Urothelium cell line (cell line): Measurements from ENCODE around the gene SYT15.
"Not testable (repeated sequence)": the region's sequence is repeated elsewhere in the genome, so short reads cannot be mapped to it uniquely, and the experiment has no call there.

Experiments used
- DNase-seq: peaks from one replicate; pipeline ENCODE4 v3.0.0; 2011; ENCODE audit warnings: low spot score, mixed read lengths
- FAIRE-seq: peaks from 2 replicates; lab custom pipeline; 2011; peaks lifted over from hg19 to GRCh38; lab: Jason Lieb, UNC

Gene SYT15

GRCh38 chr10:46578474-46579178 is at the start of gene SYT15:
Gene SYT15, plus strand, starts transcription at chr10:46579128. Its CDS starts 41 bp downstream, at chr10:46579169.
- not testable (repeated sequence) for DNase-seq, FAIRE-seq

GRCh38 chr10:46529742-46530141 is 49.2 kb upstream of the SYT15 start:
- not testable (repeated sequence) for DNase-seq, FAIRE-seq

DNA sequence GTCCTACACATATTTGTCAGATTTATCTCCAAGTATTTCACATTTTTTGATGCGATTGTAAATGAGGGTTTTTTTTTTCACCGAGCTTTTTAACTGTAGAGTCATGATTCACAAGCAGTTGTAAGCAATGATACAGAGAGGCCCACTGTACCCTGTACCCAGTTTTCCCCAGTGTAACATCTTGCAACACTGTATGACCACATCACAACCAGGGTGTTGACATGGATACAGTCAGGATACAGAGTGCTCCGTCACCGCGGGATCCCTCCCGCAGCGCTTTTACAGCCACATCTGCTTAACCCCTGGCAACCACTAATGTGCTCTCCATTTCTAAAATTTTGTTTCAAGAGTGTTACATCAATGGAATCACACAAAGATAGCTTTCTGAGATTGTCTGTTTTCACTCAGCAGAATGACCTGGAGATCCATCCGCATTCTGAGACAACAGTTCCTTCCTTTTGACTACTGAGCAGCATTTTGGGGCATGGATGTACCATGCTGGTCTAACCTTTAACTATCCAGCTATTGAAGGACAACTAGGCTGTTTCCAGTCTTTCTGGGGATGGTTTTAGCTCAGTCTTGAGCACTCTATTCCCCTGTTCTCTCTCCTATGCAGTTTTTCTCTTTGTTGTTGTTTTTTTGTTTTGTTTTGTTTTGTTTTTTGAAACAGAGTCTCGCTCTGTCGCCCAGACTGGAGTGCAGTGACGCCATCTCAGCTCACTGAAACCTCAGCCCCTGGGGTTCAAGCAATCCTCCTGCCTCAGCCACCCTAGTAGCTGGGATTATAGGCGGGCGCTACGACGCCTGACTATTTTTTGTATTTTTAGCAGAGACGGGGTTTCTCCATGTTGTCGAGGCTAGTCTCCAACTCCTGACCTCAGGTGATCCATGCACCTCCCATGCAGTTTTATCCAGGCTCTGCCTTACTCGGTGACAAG is 48.4 kb upstream of the SYT15 start:
- DNase-seq (no peak), FAIRE-seq (no peak)

GRCh38 chr10:46532256-46532655 is 46.7 kb upstream of the SYT15 start:
- not testable (repeated sequence) for DNase-seq, FAIRE-seq

GRCh38 chr10:46534828-46535524 is 44.0 kb upstream of the SYT15 start:
- DNase-seq (no peak), FAIRE-seq (no peak)

GRCh38 chr10:46536171-46536570 is 42.8 kb upstream of the SYT15 start:
- FAIRE-seq = no peak

GRCh38 chr10:46536781-46537180 is 42.1 kb upstream of the SYT15 start:
- no peak for DNase-seq
- no peak for FAIRE-seq

More at GRCh38 chr10:46536171-46536570, 42.8 kb upstream of the SYT15 start:
- DNase-seq = no peak

DNA sequence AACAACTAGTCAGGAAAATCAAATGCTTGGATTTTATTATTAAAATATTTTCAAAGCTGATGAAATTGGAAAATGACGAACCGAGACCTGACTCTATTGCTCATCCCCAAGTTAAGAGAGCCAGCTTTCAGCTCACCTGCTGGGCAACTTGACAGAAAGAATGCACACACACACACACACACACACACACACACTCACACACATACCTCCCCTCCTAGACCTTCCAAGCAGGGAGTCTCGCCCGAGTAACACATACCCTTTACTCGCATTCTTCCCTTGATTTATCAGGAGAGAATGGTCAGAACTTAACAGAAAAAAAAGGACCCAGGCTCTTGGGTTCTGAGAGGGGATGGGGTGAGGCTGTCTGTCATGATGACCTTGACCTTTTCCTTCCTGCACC is 41.6 kb upstream of the SYT15 start:
- FAIRE-seq (no peak), DNase-seq (no peak)

DNA sequence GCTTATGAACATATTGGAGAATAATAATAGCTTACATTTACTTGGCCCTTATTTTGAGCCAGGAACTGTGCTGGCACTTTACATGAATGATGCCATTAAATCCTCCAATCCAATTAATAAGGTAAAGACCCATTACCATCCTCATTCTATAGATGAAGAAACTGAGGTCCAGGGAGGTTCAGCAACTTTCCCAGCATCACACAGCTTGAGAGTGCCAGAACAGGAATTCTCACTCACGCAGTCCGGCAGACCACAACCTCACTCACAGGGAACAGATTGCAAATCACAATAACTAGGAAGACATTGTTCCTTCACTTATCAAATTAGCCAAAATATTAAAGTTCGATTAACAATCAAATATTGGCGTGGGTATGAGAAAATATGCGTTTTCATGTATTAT is 40.8 kb upstream of the SYT15 start:
- FAIRE-seq = no peak
- DNase-seq = no peak

- DNase-seq (no peak), FAIRE-seq (no peak)
These were observed 40.1 kb upstream of the SYT15 start for GRCh38 chr10:46538717-46539426.

DNA sequence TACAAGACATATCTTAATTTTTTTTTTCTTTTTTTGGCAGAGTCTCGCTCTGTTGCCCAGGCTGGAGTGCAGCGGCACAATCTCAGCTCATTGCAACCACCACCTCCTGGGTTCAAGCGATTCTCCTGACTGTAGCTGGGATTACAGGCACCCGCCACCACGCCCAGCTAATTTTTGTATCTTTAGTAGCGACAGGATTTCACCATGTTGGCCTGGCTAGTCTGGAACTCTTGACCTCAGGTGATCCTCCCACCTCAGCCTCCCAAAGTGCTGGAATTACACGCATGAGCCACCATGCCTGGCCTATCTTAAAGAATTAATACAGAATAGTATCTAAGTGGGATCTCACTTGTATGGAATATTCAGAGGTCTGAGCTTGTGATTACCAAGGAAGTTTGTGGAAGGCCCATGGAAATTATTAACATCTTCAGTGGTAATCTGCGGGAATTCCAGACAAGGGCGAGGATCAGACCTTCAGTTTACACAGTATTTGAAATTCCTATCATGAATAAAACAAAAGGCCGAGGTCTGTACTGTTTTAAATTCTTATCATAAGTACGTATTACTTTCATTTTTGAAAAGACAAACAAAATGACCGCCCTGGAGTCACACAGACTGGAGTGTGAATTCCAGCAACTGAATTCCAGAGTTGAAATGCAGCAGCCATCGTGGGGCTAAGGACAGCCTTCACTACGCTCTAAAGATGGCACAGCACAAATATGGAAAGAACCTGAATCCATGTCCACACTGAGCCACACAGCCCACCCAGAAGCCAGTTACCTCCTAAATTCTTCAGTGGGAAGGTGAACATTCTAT is 39.1 kb upstream of the SYT15 start:
- FAIRE-seq = no peak

GRCh38 chr10:46540412-46541016 is 38.4 kb upstream of the SYT15 start:
- no peak for FAIRE-seq

More for the DNA sequence above, 39.1 kb upstream of the SYT15 start:
- DNase-seq = peak; percentile 79

GRCh38 chr10:46541017-46541661 is 37.8 kb upstream of the SYT15 start:
- DNase-seq (no peak), FAIRE-seq (no peak)

More at GRCh38 chr10:46540412-46541016, 38.4 kb upstream of the SYT15 start:
- DNase-seq = no peak

- DNase-seq (no peak), FAIRE-seq (no peak)
These were observed 37.0 kb upstream of the SYT15 start for GRCh38 chr10:46541735-46542566.

DNA sequence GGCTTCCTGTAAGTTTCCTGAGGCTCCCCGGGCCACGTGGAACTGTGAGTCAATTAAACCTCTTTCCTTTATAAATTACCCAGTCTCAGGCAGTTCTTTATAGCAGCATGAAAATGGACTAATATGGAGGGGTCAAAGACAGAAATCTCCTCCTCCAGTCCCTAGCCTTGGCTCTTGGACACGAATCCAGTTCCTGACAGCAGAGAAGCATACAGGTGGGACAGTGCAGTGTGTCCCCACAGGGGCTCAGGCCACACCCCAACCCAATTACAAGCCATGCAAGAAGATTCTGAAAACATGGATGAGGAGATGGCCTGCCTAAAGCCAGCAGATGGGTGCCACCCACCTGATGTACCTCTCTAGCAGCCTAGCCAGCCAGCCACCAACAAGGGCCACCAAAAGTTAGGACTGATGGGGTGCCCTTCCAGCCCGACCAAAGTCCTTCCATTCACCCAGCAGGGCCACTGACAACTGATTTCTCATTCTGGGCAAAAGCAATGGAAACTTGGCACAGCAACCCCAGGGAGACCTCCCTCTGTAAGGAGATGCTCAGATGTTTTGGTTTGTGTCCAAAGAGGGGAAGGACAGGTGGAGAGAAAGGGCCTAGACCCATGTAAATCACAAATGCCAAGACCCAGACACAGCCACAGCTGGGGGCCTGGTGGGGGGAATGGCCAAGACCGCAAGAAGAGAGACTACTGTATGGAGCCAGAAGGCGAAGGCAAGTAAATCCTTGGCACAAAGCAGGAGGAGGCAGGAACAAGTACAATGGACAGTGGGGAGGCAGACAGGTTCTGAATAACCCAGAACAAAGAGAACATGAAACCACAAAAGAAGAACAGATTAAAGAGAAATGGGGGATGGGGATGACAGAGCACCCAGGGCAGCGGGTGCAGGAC is 36.1 kb upstream of the SYT15 start:
- DNase-seq = no peak

DNA sequence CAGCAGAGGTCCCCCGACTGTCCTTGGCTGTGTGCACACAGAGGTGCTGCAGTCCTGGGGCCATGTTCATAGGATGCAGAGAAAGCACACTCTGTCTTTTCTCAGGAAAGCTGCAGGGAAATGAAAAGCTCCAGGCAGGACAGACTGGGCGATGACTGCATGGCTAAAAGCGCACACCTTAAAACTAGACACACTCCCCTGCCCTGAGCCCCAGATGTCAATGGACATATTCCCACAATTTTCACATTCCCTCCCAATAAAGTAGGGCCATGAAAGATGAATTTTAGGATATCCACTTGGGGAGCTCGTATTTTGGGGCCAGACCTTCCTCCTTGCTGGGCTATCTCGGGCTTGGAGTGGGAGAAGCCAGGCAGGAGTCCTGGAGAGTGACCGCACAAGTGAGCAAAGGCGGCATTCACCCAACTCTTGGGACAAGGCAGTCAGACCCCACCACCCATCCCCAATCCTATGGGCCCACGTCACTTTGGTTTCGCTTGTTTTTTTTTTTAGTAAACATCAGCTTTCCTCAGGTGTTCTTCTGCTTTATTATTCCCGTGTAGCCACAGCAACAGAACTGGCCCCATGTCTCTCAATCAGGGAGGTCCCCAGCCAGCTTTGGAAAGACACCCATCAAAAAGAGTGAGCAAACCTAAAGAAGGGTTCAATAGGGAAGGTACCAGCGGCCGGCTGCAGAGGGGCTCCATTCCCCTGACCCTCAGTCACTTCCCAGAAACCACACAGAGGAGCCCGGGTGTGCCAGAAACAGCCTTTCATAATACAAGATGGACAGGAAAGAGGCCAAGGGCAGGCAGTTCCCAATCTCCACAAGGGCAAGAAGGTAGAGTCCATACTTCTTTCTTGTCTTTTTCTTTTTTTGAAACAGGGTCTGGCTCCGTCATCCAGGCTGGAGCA is 35.2 kb upstream of the SYT15 start:
- no peak for FAIRE-seq
- no peak for DNase-seq

More for the DNA sequence above, 36.1 kb upstream of the SYT15 start:
- FAIRE-seq = no peak
